ENCODE data around the gene ROBO1.

DNA sequence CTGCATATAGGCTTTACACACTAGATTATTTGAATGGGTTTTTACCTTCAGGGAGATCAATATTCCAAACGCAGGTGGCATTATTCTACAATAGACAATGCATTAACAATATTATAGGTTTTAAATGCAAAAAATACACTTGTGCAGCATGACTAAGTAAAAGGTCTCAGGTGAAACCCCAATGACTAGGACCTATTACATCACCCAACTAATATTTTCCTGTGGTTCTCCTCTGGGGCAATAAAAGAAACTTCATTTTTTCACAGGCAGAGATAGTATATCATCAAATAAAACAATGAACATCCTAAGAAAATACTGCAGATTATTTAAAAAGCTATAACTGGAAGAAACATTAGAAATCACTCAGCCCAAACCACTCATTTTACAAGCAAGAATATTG is 375.3 kb downstream of the ROBO1 start:
- TF ChIP-seq, protein P1, sequence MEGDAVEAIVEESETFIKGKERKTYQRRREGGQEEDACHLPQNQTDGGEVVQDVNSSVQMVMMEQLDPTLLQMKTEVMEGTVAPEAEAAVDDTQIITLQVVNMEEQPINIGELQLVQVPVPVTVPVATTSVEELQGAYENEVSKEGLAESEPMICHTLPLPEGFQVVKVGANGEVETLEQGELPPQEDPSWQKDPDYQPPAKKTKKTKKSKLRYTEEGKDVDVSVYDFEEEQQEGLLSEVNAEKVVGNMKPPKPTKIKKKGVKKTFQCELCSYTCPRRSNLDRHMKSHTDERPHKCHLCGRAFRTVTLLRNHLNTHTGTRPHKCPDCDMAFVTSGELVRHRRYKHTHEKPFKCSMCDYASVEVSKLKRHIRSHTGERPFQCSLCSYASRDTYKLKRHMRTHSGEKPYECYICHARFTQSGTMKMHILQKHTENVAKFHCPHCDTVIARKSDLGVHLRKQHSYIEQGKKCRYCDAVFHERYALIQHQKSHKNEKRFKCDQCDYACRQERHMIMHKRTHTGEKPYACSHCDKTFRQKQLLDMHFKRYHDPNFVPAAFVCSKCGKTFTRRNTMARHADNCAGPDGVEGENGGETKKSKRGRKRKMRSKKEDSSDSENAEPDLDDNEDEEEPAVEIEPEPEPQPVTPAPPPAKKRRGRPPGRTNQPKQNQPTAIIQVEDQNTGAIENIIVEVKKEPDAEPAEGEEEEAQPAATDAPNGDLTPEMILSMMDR (IDR thresholded peaks at IDR 0.05; ENCODE audit: borderline replicate concordance, extremely low read depth, low read length, poor library complexity, severe bottlenecking) = no peak
- no peak for TF ChIP-seq EZH2 (IDR thresholded peaks at IDR 0.05; ENCODE audit: borderline replicate concordance, low read depth, low read length, severe bottlenecking)
